Ishikawa (cell line): Measurements from ENCODE around the gene ITFG1.

Source experiments
- CEBPB ChIP-seq: IDR thresholded peaks from 2 replicates; pipeline ENCODE4 v1.6.1; 2012
- CREB1 ChIP-seq: IDR thresholded peaks from 2 replicates; pipeline ENCODE4 v1.6.1; 2012; ENCODE audit warnings: low read depth
- EGR1 ChIP-seq: IDR thresholded peaks from 2 replicates; pipeline ENCODE4 v1.6.1; 2012
- EP300 ChIP-seq: IDR thresholded peaks from 2 replicates; pipeline ENCODE4 v1.6.1; 2012; ENCODE audit warnings: borderline replicate concordance
- FOXM1 ChIP-seq: IDR thresholded peaks from 2 replicates; pipeline ENCODE4 v1.6.1; 2012; ENCODE audit warnings: low read depth, borderline replicate concordance
- MAX ChIP-seq: IDR thresholded peaks from 2 replicates; pipeline ENCODE4 v1.6.1; 2012
- NFIC ChIP-seq: IDR thresholded peaks from 2 replicates; pipeline ENCODE4 v1.6.1; 2012
- RAD21 ChIP-seq: IDR thresholded peaks from 2 replicates; pipeline ENCODE4 v1.6.1; 2012; ENCODE audit warnings: low read depth
- TAF1 ChIP-seq: IDR thresholded peaks from 2 replicates; pipeline ENCODE4 v1.6.1; 2012; ENCODE audit warnings: low read depth, mild to moderate bottlenecking
- TCF12 ChIP-seq: IDR thresholded peaks from 2 replicates; pipeline ENCODE4 v1.6.1; 2012; ENCODE audit warnings: low read depth
- TEAD4 ChIP-seq: IDR thresholded peaks from 2 replicates; pipeline ENCODE4 v1.6.1; 2012
- YY1 ChIP-seq: IDR thresholded peaks from 2 replicates; pipeline ENCODE4 v1.6.1; 2012; ENCODE audit warnings: low read depth
- ZBTB7A ChIP-seq: IDR thresholded peaks from 2 replicates; pipeline ENCODE4 v1.6.1; 2012; ENCODE audit warnings: low read depth
- TF ChIP-seq, protein P1 (sequence below): IDR thresholded peaks from 2 replicates; pipeline ENCODE4 v1.6.1; 2012
- TF ChIP-seq, protein P2 (sequence below): IDR thresholded peaks from 2 replicates; pipeline ENCODE4 v1.6.1; 2012; ENCODE audit warnings: low read depth, mild to moderate bottlenecking

ITFG1 gene

DNA sequence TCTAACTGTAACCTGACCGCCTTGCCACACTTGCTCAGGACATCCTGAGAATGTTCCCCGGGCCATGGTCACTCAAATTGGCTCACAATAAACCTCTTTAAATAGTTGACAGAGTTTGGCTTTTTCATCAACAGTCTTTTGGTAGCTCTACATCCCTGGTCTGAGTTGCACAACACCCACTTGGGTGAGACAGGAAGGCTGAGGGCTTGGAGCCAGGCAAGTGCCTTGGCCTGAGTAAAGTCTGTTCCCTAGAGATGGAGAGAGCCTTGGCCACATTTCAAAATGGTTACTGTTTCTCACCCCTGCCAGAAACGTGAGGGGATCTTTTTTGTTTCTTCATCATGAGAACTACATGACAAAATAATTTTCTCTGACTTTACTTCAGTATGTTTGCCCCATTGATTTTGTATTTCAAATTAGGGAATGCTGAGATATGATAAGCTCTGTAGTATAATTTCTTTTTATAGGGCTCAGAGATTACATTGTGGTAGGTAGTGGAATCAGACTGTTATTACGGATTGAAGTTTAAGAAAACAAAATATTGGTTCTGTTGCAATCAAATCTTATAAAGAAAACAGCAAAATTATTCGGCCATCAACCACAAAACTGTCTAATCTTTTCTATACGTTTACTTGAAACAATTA, 263.2 kb downstream of the ITFG1 start:
- no peak for TF ChIP-seq RAD21
- TF ChIP-seq, protein P1, sequence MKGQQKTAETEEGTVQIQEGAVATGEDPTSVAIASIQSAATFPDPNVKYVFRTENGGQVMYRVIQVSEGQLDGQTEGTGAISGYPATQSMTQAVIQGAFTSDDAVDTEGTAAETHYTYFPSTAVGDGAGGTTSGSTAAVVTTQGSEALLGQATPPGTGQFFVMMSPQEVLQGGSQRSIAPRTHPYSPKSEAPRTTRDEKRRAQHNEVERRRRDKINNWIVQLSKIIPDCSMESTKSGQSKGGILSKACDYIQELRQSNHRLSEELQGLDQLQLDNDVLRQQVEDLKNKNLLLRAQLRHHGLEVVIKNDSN, result no peak
- TF ChIP-seq, protein P2, sequence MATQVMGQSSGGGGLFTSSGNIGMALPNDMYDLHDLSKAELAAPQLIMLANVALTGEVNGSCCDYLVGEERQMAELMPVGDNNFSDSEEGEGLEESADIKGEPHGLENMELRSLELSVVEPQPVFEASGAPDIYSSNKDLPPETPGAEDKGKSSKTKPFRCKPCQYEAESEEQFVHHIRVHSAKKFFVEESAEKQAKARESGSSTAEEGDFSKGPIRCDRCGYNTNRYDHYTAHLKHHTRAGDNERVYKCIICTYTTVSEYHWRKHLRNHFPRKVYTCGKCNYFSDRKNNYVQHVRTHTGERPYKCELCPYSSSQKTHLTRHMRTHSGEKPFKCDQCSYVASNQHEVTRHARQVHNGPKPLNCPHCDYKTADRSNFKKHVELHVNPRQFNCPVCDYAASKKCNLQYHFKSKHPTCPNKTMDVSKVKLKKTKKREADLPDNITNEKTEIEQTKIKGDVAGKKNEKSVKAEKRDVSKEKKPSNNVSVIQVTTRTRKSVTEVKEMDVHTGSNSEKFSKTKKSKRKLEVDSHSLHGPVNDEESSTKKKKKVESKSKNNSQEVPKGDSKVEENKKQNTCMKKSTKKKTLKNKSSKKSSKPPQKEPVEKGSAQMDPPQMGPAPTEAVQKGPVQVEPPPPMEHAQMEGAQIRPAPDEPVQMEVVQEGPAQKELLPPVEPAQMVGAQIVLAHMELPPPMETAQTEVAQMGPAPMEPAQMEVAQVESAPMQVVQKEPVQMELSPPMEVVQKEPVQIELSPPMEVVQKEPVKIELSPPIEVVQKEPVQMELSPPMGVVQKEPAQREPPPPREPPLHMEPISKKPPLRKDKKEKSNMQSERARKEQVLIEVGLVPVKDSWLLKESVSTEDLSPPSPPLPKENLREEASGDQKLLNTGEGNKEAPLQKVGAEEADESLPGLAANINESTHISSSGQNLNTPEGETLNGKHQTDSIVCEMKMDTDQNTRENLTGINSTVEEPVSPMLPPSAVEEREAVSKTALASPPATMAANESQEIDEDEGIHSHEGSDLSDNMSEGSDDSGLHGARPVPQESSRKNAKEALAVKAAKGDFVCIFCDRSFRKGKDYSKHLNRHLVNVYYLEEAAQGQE, result no peak
- TF ChIP-seq TCF12, result no peak
- no peak for TF ChIP-seq MAX
- no peak for TF ChIP-seq CEBPB
- TF ChIP-seq TEAD4, result no peak
- TF ChIP-seq EGR1, result no peak
- no peak for TF ChIP-seq ZBTB7A
- no peak for TF ChIP-seq YY1
- no peak for TF ChIP-seq FOXM1
- TF ChIP-seq NFIC, result no peak
- TF ChIP-seq TAF1, result no peak

DNA sequence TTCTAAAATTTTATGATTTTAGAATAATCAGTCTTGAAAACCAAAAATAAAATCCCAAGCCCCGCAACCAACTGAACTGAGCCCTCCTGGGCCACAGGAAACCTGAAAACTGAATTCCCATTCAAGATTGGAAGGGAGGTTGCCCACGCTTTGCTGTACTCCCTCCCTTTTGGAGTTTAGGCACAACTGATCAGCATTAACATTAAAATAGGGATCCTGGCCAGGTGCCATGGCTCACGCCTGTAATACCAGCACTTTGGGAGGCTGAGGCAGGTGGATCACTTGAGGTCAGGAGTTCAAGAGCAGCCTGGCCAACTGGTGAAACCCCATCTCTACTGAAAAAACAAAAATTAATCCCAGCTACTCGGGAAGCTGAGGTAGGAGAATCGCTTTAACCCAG, 264.4 kb downstream of the ITFG1 start:
- TF ChIP-seq ZBTB7A, result no peak
- TF ChIP-seq, protein P2, result no peak
- no peak for TF ChIP-seq RAD21
- no peak for TF ChIP-seq EGR1
- no peak for TF ChIP-seq FOXM1
- TF ChIP-seq TEAD4, result no peak
- TF ChIP-seq NFIC, result no peak

DNA sequence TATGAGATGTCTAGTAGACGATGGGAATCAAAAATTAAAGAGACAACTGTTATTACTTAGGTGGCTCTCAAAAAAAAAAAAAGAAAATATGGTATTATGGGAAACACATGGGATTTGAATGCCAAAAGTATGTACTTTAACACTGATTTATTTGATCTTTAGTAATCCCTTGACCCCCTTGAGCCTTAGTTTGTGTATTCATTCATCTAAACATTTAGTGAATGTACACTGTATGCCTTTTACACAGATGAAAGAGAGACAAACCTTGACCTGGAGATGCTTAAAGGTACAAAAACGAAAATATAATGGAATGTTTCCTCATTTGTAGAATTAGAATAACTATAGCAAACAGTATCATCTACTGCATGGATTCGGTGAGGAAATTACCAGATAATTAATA, 278.5 kb downstream of the ITFG1 start:
- TF ChIP-seq CREB1 (no peak), YY1 (no peak), EP300 (no peak), EGR1 (no peak)
- TF ChIP-seq, protein P2, result no peak

GRCh38 chr16:47180073-47180472, 280.8 kb downstream of the ITFG1 start:
- TF ChIP-seq TAF1, result no peak
- TF ChIP-seq MAX, result no peak
- no peak for TF ChIP-seq EP300
- no peak for TF ChIP-seq CEBPB
- no peak for TF ChIP-seq NFIC
- no peak for TF ChIP-seq FOXM1
- TF ChIP-seq CREB1, result no peak
- no peak for TF ChIP-seq EGR1
- TF ChIP-seq TEAD4, result no peak
- TF ChIP-seq ZBTB7A, result no peak
- TF ChIP-seq YY1, result no peak
- no peak for TF ChIP-seq TCF12
- TF ChIP-seq, protein P1, result no peak
- no peak for TF ChIP-seq RAD21
